H1 (cell line): ENCODE results near the gene MAPK8IP3. TPM values are rescaled to one million over a fixed set of nuclear protein-coding genes. Genes with fewer than 3 reads are reported as not detected.

Experiments
- CTCF ChIA-PET: fragments of 300-600 bp; sonication (Branson Sonifier 250); formaldehyde crosslinking; loops from one replicate; lab custom pipeline; 2021; ENCODE audit not compliant: partially characterized antibody; lab: Charles Lee
- POLR2A ChIA-PET: fragments of 300-600 bp; sonication (Branson Sonifier 250); formaldehyde crosslinking; loops from one replicate; lab custom pipeline; 2021; ENCODE audit warnings: inconsistent platforms; ENCODE audit not compliant: partially characterized antibody; lab: Charles Lee
- DNase-seq, 2 experiments: peaks; one replicate each; pipeline versions ENCODE4 v3.0.0 to v3.0.0-alpha.2; 2010 to 2022; ENCODE audit warnings: low spot score in 2 of 2, low read depth in 1 of 2, mixed read lengths in 1 of 2
- FAIRE-seq: peaks from 2 replicates; lab custom pipeline; 2011; peaks lifted over from hg19 to GRCh38; lab: Jason Lieb, UNC
- H2AFZ ChIP-seq: 2 replicates; pipeline ENCODE4 v1.8.1; 2012; ENCODE audit warnings: low read length, inconsistent platforms
- H2AK5ac ChIP-seq: 2 replicates; pipeline ENCODE4 v1.6.1; 2013; ENCODE audit warnings: low read depth, low read length
- H2BK120ac ChIP-seq: replicated peaks from 2 replicates; pipeline ENCODE3; 2013; ENCODE audit warnings: low read depth, low read length, inconsistent platforms
- H2BK12ac ChIP-seq: 2 replicates; pipeline ENCODE4 v1.6.1; 2013; ENCODE audit warnings: low read depth, low read length
- H2BK15ac ChIP-seq: 2 replicates; pipeline ENCODE4 v1.6.1; 2013; ENCODE audit warnings: low read length
- H2BK20ac ChIP-seq: 2 replicates; pipeline ENCODE4 v1.6.1; 2013; ENCODE audit warnings: low read length
- H2BK5ac ChIP-seq: 2 replicates; pipeline ENCODE4 v1.6.1; 2013; ENCODE audit warnings: low read depth, low read length
- H3K14ac ChIP-seq: 2 replicates; pipeline ENCODE4 v1.6.1; 2013; ENCODE audit warnings: inconsistent platforms; ENCODE audit not compliant: insufficient read length
- H3K18ac ChIP-seq: 2 replicates; pipeline ENCODE4 v1.6.1; 2013; ENCODE audit warnings: low read length; ENCODE audit errors: extremely low read depth
- H3K23ac ChIP-seq: 2 replicates; pipeline ENCODE4 v1.6.1; 2013; ENCODE audit warnings: inconsistent platforms; ENCODE audit not compliant: insufficient read length
- H3K23me2 ChIP-seq: 2 replicates; pipeline ENCODE4 v1.6.1; 2013; ENCODE audit warnings: low read depth, low read length
- H3K27ac ChIP-seq: 2 replicates; pipeline ENCODE4 v1.6.1; 2011; ENCODE audit warnings: low read depth, low read length, inconsistent platforms
- H3K27me3 ChIP-seq, 4 experiments: replicated peaks in 1 of 4; 1 replicate in 1 of 4; 2 replicates in 3 of 4; pipeline versions ENCODE4 v1.6.1 to v1.8.1; 2011 to 2013; ENCODE audit warnings: low read length in 3 of 4, mild to moderate bottlenecking in 3 of 4, inconsistent platforms in 2 of 4, mixed read lengths in 2 of 4, moderate library complexity in 1 of 4; ENCODE audit not compliant: control insufficient read depth in 3 of 4, insufficient read depth in 3 of 4; ENCODE audit errors: extremely low read depth in 1 of 4
- H3K36me3 ChIP-seq, 4 experiments: 2 replicates each; pipeline versions ENCODE4 v1.6.1 to v1.8.1; 2011 to 2013; ENCODE audit warnings: mild to moderate bottlenecking in 4 of 4, low read length in 3 of 4, moderate library complexity in 2 of 4, control low read depth in 1 of 4, inconsistent platforms in 1 of 4; ENCODE audit not compliant: insufficient read depth in 4 of 4, control insufficient read depth in 2 of 4
- H3K4ac ChIP-seq: replicated peaks from 2 replicates; pipeline ENCODE3; 2013; ENCODE audit warnings: low read length, low read depth, mixed read lengths, inconsistent platforms; ENCODE audit not compliant: insufficient read length
- H3K4me1 ChIP-seq, 4 experiments: replicated peaks in 1 of 4; 1 replicate in 1 of 4; 2 replicates in 3 of 4; pipeline versions ENCODE4 v1.6.1 to v1.8.1; 2011 to 2013; ENCODE audit warnings: low read length in 3 of 4, inconsistent platforms in 2 of 4, mixed read lengths in 1 of 4; ENCODE audit not compliant: insufficient read depth in 4 of 4, control insufficient read depth in 3 of 4
- H3K4me2 ChIP-seq, 2 experiments: 2 replicates each; pipeline versions ENCODE4 v1.6.1 to v1.8.1; 2011 to 2013; ENCODE audit warnings: low read depth in 2 of 2, low read length in 2 of 2, control low read depth in 1 of 2, inconsistent platforms in 1 of 2, mild to moderate bottlenecking in 1 of 2; ENCODE audit not compliant: insufficient read depth in 1 of 2
- H3K4me3 ChIP-seq, 4 experiments: fragments of 200-600, 300-600 bp in 1 of 4; sonication (generic), shearing (Covaris generic), sonication (Bioruptor Twin) in 1 of 4; 2 replicates each; pipeline versions ENCODE4 v1.5.1 to v1.8.1; 2011 to 2016; ENCODE audit warnings: low read length in 4 of 4, low read depth in 3 of 4, control low read depth in 2 of 4, inconsistent platforms in 2 of 4, mild to moderate bottlenecking in 2 of 4, mixed read lengths in 1 of 4, moderate library complexity in 1 of 4; ENCODE audit not compliant: insufficient read depth in 2 of 4; ENCODE audit errors: extremely low read depth in 1 of 4
- H3K56ac ChIP-seq: replicated peaks from 2 replicates; pipeline ENCODE3; 2013; ENCODE audit warnings: low read depth, mild to moderate bottlenecking, mixed read lengths, low read length, inconsistent platforms; ENCODE audit not compliant: insufficient read length
- H3K79me1 ChIP-seq: 2 replicates; pipeline ENCODE4 v1.6.1; 2013; ENCODE audit warnings: low read depth, low read length, control low read depth
- H3K79me2 ChIP-seq, 2 experiments: 2 replicates each; pipeline versions ENCODE4 v1.6.1 to v1.8.1; 2012 to 2013; ENCODE audit warnings: low read length in 2 of 2, mild to moderate bottlenecking in 2 of 2, inconsistent platforms in 1 of 2; ENCODE audit not compliant: insufficient read depth in 2 of 2, control insufficient read depth in 1 of 2
- H3K9ac ChIP-seq, 4 experiments: replicated peaks in 1 of 4; 1 replicate in 1 of 4; 2 replicates in 3 of 4; pipeline versions ENCODE4 v1.6.1 to v1.8.1; 2011 to 2013; ENCODE audit warnings: low read depth in 3 of 4, low read length in 3 of 4, control low read depth in 2 of 4, mild to moderate bottlenecking in 2 of 4, moderate library complexity in 2 of 4, inconsistent platforms in 1 of 4; ENCODE audit errors: extremely low read depth in 1 of 4
- H3K9me3 ChIP-seq, 2 experiments: 2 replicates each; pipeline versions ENCODE4 v1.6.1 to v1.8.1; 2012 to 2013; ENCODE audit warnings: mild to moderate bottlenecking in 2 of 2, moderate library complexity in 2 of 2, control low read depth in 1 of 2, inconsistent platforms in 1 of 2, low read depth in 1 of 2, low read length in 1 of 2, mixed read lengths in 1 of 2; ENCODE audit not compliant: insufficient read depth in 2 of 2
- H4K20me1 ChIP-seq, 2 experiments: replicated peaks in 1 of 2; 2 replicates each; pipeline versions ENCODE3 to v1.8.1; 2011 to 2013; ENCODE audit warnings: inconsistent platforms in 2 of 2, low read length in 2 of 2, mild to moderate bottlenecking in 1 of 2; ENCODE audit not compliant: insufficient read depth in 2 of 2, control insufficient read depth in 1 of 2
- H4K5ac ChIP-seq: 2 replicates; pipeline ENCODE4 v1.6.1; 2013; ENCODE audit warnings: low read length, low read depth, mixed read lengths, inconsistent platforms; ENCODE audit not compliant: insufficient read length
- H4K8ac ChIP-seq: 2 replicates; pipeline ENCODE4 v1.8.0; 2013; ENCODE audit warnings: mild to moderate bottlenecking, moderate library complexity, low read length, inconsistent platforms; ENCODE audit not compliant: insufficient read depth; ENCODE audit errors: extremely low read depth
- H4K91ac ChIP-seq: replicated peaks from 2 replicates; pipeline ENCODE3; 2013; ENCODE audit warnings: low read length, mixed read lengths, inconsistent platforms; ENCODE audit not compliant: insufficient read length
- CEBPB ChIP-seq: IDR thresholded peaks from 2 replicates; pipeline ENCODE4 v1.6.1; 2012; ENCODE audit warnings: low read depth, low read length
- CHD2 ChIP-seq: IDR thresholded peaks from 2 replicates; pipeline ENCODE4 v1.6.1; 2012; ENCODE audit warnings: low read length, improper control_type of control experiment
- CREB1 ChIP-seq: IDR thresholded peaks from 2 replicates; pipeline ENCODE4 v1.6.1; 2012; ENCODE audit warnings: inconsistent platforms
- EGR1 ChIP-seq: IDR thresholded peaks from 2 replicates; pipeline ENCODE4 v1.6.1; 2011; ENCODE audit warnings: low read depth, low read length, borderline replicate concordance
- GABPA ChIP-seq: IDR thresholded peaks from 2 replicates; pipeline ENCODE4 v1.6.1; 2011; ENCODE audit warnings: mild to moderate bottlenecking, low read length, moderate library complexity, borderline replicate concordance; ENCODE audit not compliant: insufficient read depth
- HDAC2 ChIP-seq, 2 experiments: fragments of 300-600 bp in 1 of 2; sonication (generic) in 1 of 2; IDR thresholded peaks; 2 replicates each; pipeline ENCODE4 v1.6.1; 2011 to 2012; ENCODE audit warnings: low read depth in 2 of 2, low read length in 2 of 2, mild to moderate bottlenecking in 2 of 2, moderate library complexity in 2 of 2, borderline replicate concordance in 1 of 2, inconsistent platforms in 1 of 2
- KDM4A ChIP-seq: IDR thresholded peaks from one replicate; pipeline ENCODE4 v1.7.1; 2012; ENCODE audit warnings: low read depth, mild to moderate bottlenecking, moderate library complexity, low read length, inconsistent platforms; ENCODE audit not compliant: severe bottlenecking
- POLR2A ChIP-seq, 2 experiments: IDR thresholded peaks; 1 replicate in 1 of 2; 2 replicates in 1 of 2; pipeline ENCODE4 v1.6.1; 2011; ENCODE audit warnings: low read depth in 2 of 2, low read length in 2 of 2, mild to moderate bottlenecking in 2 of 2; ENCODE audit errors: control extremely low read depth in 1 of 2
- POLR2AphosphoS5 ChIP-seq: IDR thresholded peaks from 2 replicates; pipeline ENCODE4 v1.6.1; 2011; ENCODE audit warnings: low read depth, low read length
- RFX5 ChIP-seq: IDR thresholded peaks from 2 replicates; pipeline ENCODE4 v1.6.1; 2011; ENCODE audit warnings: low read depth, low read length, improper control_type of control experiment, borderline replicate concordance
- SP2 ChIP-seq: IDR thresholded peaks from 2 replicates; pipeline ENCODE4 v1.6.1; 2012; ENCODE audit warnings: mild to moderate bottlenecking, low read length, inconsistent platforms
- TAF7 ChIP-seq: optimal IDR thresholded peaks from 2 replicates; pipeline ENCODE3; 2011; ENCODE audit warnings: low read depth, mild to moderate bottlenecking, inconsistent platforms, low read length, moderate library complexity, borderline replicate concordance
- TBP ChIP-seq: IDR thresholded peaks from 2 replicates; pipeline ENCODE4 v1.6.1; 2011; ENCODE audit warnings: low read depth, low read length, improper control_type of control experiment
- TCF12 ChIP-seq: IDR thresholded peaks from 2 replicates; pipeline ENCODE4 v1.6.1; 2011; ENCODE audit warnings: low read depth, mild to moderate bottlenecking, low read length
- WGBS, 2 experiments: shearing (Covaris generic) in 1 of 2; methylation state at CpG; one replicate each; pipeline versions ENCODE4 v1.1.6 to v1.1.7; 2013 to 2015; ENCODE audit warnings: low lambda C conversion rate in 2 of 2, mixed read lengths in 2 of 2, inconsistent platforms in 1 of 2, low coverage in 1 of 2, missing lambda C conversion rate in 1 of 2; ENCODE audit not compliant: insufficient replicate concordance in 2 of 2, insufficient coverage in 1 of 2, insufficient read length in 1 of 2; ENCODE audit errors: extremely low coverage in 1 of 2, missing lambda C conversion rate in 1 of 2; 5-methylcytosine and 5-hydroxymethylcytosine counted together
- polyA plus RNA-seq, 7 experiments: library from polyadenylated mRNA; depleted of rRNA in 3 of 7; stranded (reverse) in 5 of 7; unstranded in 2 of 7; fragments of >200 nt in 5 of 7; fragments of 200-250 nt in 2 of 7; gene quantifications; 1 replicate in 5 of 7; 2 replicates in 1 of 7; 4 replicates in 1 of 7; pipeline versions ENCODE4 v1.2.1 to v1.2.3, GENCODE V29; 2011 to 2013; ENCODE audit warnings: missing spikeins in 2 of 7, mixed read lengths in 2 of 7
- total RNA-seq: library from RNA; stranded (reverse); fragmentation: NEBNext Ultra II Directional; extraction: Animal tissue kit (Norgen Biotek cat#: 25700); gene quantifications from 2 replicates; pipeline ENCODE4 v1.2.1, GENCODE V29; 2021

The MAPK8IP3 gene
- total and polyA plus RNA-seq, 2 of the 8 experiments (the other 6 are each of a cell fraction or from before 2014, with no cell fraction given), result 16.9 to 43.4 TPM

- Histone ChIP-seq H3K56ac (no peak overlapping the region), H2BK12ac (no peak overlapping the region), H3K4me1 (no peaks in the 10 kb centered on the region), H2BK5ac (no peak overlapping the region), H3K9me3 (no peaks in the 10 kb centered on the region), H3K23me2 (no peaks in the 10 kb centered on the region), H3K27ac (no peak overlapping the region), H2AK5ac (no peak overlapping the region), H4K5ac (no peak overlapping the region), H4K8ac (no peak overlapping the region), H4K91ac (no peak overlapping the region), H2BK120ac (no peak overlapping the region), H2BK20ac (no peak overlapping the region), H3K4me2 (no peak overlapping the region), H2AFZ (no peak overlapping the region), H3K23ac (no peak overlapping the region), H3K9ac (no peak overlapping the region), H3K27me3 (no peaks in the 10 kb centered on the region), H2BK15ac (no peak overlapping the region), H3K18ac (no peak overlapping the region), H3K79me2 (no peaks in the 10 kb centered on the region), H4K20me1 (peaks cover 4 to 6% of the 10 kb centered on the region in 2 experiments), H3K79me1 (no peaks in the 10 kb centered on the region; the same call in 1 of the 2 replicates), H3K14ac (no peak overlapping the region), H3K4me3 (no peak overlapping the region), H3K4ac (no peak overlapping the region), H3K36me3 (peaks cover 0 to 9% (median 4%) of the 10 kb centered on the region in 4 experiments; a peak in 5 of 8 replicates)
- WGBS, 2 experiments, result 97% methylated on average over 17 of the region's 17 CpGs; no CpG with 5 or more reads in 1 of the 2 experiments
- ChIA-PET CTCF (no interaction called here), POLR2A (no interaction called here)
- no peak for DNase-seq
- FAIRE-seq, result no peak
- TF ChIP-seq GABPA (no peak), CEBPB (no peak), TBP (no peak), POLR2AphosphoS5 (no peak), KDM4A (no peak), RFX5 (no peak), POLR2A (IDR thresholded peaks at IDR 0.05; ENCODE audit: control extremely low read depth in 1 of 2, low read depth in 2 of 2, low read length in 2 of 2) (no peak), EGR1 (no peak), HDAC2 (IDR thresholded peaks at IDR 0.05; ENCODE audit: borderline replicate concordance in 1 of 2, low read depth in 2 of 2, low read length in 2 of 2) (no peak), SP2 (no peak), CREB1 (no peak), CHD2 (no peak), TAF7 (no peak), TCF12 (no peak)
Observed at GRCh38 chr16:1817716-1818115, 111.7 kb downstream of the MAPK8IP3 start.
